ENCODE measurements around the gene DNER. TPM values are rescaled to one million over a fixed set of nuclear protein-coding genes. Genes with fewer than 3 reads are reported as not detected.

DNER gene
- total RNA-seq, 1 experiment from 2014 or later = 8.4 TPM

- Histone ChIP-seq H3K27me3 (replicated peaks; ENCODE audit: insufficient read depth, low read depth, low read length, poor library complexity) (no peaks in the 10 kb centered on the region), H3K4me1 (ENCODE audit: insufficient read depth, low read length, poor library complexity, severe bottlenecking) (no peaks in the 10 kb centered on the region), H3K27ac (ENCODE audit: low read depth, low read length, poor library complexity, severe bottlenecking) (no peak overlapping the region), H3K9me3 (ENCODE audit: low read depth, low read length, poor library complexity, severe bottlenecking) (no peaks in the 10 kb centered on the region), H3K36me3 (ENCODE audit: insufficient read depth, low read length, poor library complexity, severe bottlenecking) (no peaks in the 10 kb centered on the region), H3K4me3 (ENCODE audit: low read depth, low read length, poor library complexity, severe bottlenecking) (no peak overlapping the region)
- BruUV-seq (replicated peaks) = no TSS peak
- ChIA-PET CTCF (no interaction called here), POLR2A (ENCODE audit: low non-redundant PET) (no interaction called here)
- TF ChIP-seq CTCF (conservative IDR thresholded peaks at IDR 0.05; ENCODE audit: low read depth, low read length) (no peak), EZH2 (IDR thresholded peaks at IDR 0.05; ENCODE audit: borderline replicate concordance, low read depth, low read length, poor library complexity, severe bottlenecking) (no peak)
- no peak for DNase-seq (ENCODE audit: low spot score)
- intact Hi-C loops (cut with micrococcal nuclease; ENCODE audit: unreplicated experiment) = no loop called here
Measured at GRCh38 chr2:229475778-229476177, 238.6 kb downstream of the DNER start.

DNA sequence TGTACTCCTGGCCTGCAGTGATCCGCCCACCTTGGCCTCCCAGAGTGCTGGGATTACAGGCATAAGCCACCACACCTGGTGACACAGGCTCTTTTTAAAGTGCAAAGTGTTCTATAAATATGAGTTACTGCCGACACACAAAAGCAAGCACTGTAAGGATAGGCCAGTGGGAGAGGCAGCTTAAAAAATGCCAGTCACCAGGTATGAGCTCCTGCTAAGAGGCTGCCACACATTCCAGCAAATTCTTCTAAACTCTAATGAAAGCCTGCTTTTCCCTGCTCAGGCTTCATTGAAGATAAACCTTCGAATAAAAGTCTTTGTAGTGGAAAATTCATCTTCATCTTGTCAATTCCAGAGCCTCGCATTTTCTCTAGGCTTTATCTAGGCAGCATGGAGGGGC is 240.2 kb downstream of the DNER start:
- ChIA-PET CTCF (no interaction called here), POLR2A (ENCODE audit: low non-redundant PET) (no interaction called here)
- H3K9me3 ChIP-seq (ENCODE audit: low read depth, low read length, poor library complexity, severe bottlenecking) = no peaks in the 10 kb centered on the region
- no peaks in the 10 kb centered on the region for H3K36me3 ChIP-seq (ENCODE audit: insufficient read depth, low read length, poor library complexity, severe bottlenecking)
- no peak for DNase-seq (ENCODE audit: low spot score)
- H3K27me3 ChIP-seq (replicated peaks; ENCODE audit: insufficient read depth, low read depth, low read length, poor library complexity) = no peaks in the 10 kb centered on the region
- BruUV-seq (replicated peaks) = no TSS peak
- no peak overlapping the region for H3K27ac ChIP-seq (ENCODE audit: low read depth, low read length, poor library complexity, severe bottlenecking)
- no peak overlapping the region for H3K4me3 ChIP-seq (ENCODE audit: low read depth, low read length, poor library complexity, severe bottlenecking)
- TF ChIP-seq CTCF (conservative IDR thresholded peaks at IDR 0.05; ENCODE audit: low read depth, low read length) = no peak
- TF ChIP-seq EZH2 (IDR thresholded peaks at IDR 0.05; ENCODE audit: borderline replicate concordance, low read depth, low read length, poor library complexity, severe bottlenecking) = no peak
- H3K4me1 ChIP-seq (ENCODE audit: insufficient read depth, low read length, poor library complexity, severe bottlenecking) = no peaks in the 10 kb centered on the region
- intact Hi-C loops (cut with micrococcal nuclease; ENCODE audit: unreplicated experiment) = no loop called here

DNA sequence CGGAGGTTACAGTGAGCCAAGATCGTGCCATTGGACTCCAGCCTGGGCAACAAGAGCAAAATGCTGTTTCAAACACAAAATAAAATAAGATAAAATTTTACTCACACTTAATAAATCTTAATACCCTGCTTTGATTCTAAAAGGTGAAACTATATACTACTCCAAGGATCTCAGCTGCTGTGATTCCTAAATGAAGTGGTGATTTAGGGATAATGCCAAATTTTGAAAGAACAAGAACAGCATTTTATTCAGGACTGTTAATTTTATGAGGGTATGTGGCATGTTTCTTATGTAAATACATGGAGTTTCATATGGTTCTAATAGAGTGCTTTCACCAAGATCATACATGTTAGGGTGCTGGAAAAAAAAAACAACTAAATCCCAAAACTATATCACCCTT is 243.6 kb downstream of the DNER start:
- H3K4me3 ChIP-seq (ENCODE audit: low read depth, low read length, poor library complexity, severe bottlenecking) = no peak overlapping the region
- POLR2A ChIA-PET (ENCODE audit: low non-redundant PET) = no interaction called here
- no TSS peak for BruUV-seq (replicated peaks)
- no peak overlapping the region for H3K27ac ChIP-seq (ENCODE audit: low read depth, low read length, poor library complexity, severe bottlenecking)
- TF ChIP-seq EZH2 (IDR thresholded peaks at IDR 0.05; ENCODE audit: borderline replicate concordance, low read depth, low read length, poor library complexity, severe bottlenecking) (no peak), CTCF (conservative IDR thresholded peaks at IDR 0.05; ENCODE audit: low read depth, low read length) (no peak)
- no peaks in the 10 kb centered on the region for H3K9me3 ChIP-seq (ENCODE audit: low read depth, low read length, poor library complexity, severe bottlenecking)
- DNase-seq (ENCODE audit: low spot score) = no peak
- H3K4me1 ChIP-seq (ENCODE audit: insufficient read depth, low read length, poor library complexity, severe bottlenecking) = no peaks in the 10 kb centered on the region
- CTCF ChIA-PET = no interaction called here
- H3K36me3 ChIP-seq (ENCODE audit: insufficient read depth, low read length, poor library complexity, severe bottlenecking) = no peaks in the 10 kb centered on the region
- intact Hi-C loops (cut with micrococcal nuclease; ENCODE audit: unreplicated experiment) = no loop called here
- no peaks in the 10 kb centered on the region for H3K27me3 ChIP-seq (replicated peaks; ENCODE audit: insufficient read depth, low read depth, low read length, poor library complexity)
